Transverse colon (tissue), 4 donors: ENCODE results near the gene SLC27A4.

Experiments
- EP300 ChIP-seq: sonication (generic); formaldehyde crosslinking; IDR thresholded peaks from one replicate; pipeline ENCODE4 v1.6.1; 2017; ENCODE audit warnings: antibody characterized with exemption, low read depth
- POLR2A ChIP-seq: fragments of 450-650 bp; IDR thresholded peaks from one replicate; pipeline ENCODE4 v1.6.1; 2016; ENCODE audit warnings: antibody characterized with exemption, mild to moderate bottlenecking, moderate library complexity
- POLR2AphosphoS5 ChIP-seq, 3 donors: sonication (generic); formaldehyde crosslinking; IDR thresholded peaks; one replicate each; pipeline ENCODE4 v1.6.1; 2016; ENCODE audit warnings: antibody characterized with exemption in 3 of 3
- TF ChIP-seq, protein P1 (sequence below), 5 experiments: fragments of 200-600 bp in 3 of 5; fragments of 450-650 bp in 2 of 5; sonication (generic) in 3 of 5; IDR thresholded peaks; 1 replicate in 2 of 5; 2 replicates in 3 of 5; pipeline ENCODE4 v1.5.1; 2016 to 2017; ENCODE audit warnings: antibody characterized with exemption in 5 of 5, inconsistent platforms in 3 of 5, mild to moderate bottlenecking in 2 of 5, moderate library complexity in 1 of 5

DNA sequence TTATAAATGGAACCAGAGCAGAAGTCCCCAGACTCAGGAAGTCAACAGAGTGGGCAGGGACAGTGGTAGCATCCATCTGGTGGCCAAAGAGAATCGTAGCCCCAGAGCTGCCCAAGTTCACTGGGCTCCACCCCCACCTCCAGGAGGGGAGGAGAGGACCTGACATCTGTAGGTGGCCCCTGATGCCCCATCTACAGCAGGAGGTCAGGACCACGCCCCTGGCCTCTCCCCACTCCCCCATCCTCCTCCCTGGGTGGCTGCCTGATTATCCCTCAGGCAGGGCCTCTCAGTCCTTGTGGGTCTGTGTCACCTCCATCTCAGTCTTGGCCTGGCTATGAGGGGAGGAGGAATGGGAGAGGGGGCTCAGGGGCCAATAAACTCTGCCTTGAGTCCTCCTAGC is 20.5 kb downstream of the SLC27A4 start:
- no peak for TF ChIP-seq POLR2A
- TF ChIP-seq, protein P1, sequence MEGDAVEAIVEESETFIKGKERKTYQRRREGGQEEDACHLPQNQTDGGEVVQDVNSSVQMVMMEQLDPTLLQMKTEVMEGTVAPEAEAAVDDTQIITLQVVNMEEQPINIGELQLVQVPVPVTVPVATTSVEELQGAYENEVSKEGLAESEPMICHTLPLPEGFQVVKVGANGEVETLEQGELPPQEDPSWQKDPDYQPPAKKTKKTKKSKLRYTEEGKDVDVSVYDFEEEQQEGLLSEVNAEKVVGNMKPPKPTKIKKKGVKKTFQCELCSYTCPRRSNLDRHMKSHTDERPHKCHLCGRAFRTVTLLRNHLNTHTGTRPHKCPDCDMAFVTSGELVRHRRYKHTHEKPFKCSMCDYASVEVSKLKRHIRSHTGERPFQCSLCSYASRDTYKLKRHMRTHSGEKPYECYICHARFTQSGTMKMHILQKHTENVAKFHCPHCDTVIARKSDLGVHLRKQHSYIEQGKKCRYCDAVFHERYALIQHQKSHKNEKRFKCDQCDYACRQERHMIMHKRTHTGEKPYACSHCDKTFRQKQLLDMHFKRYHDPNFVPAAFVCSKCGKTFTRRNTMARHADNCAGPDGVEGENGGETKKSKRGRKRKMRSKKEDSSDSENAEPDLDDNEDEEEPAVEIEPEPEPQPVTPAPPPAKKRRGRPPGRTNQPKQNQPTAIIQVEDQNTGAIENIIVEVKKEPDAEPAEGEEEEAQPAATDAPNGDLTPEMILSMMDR (IDR thresholded peaks at IDR 0.05) = no peak
- no peak for TF ChIP-seq POLR2AphosphoS5 (IDR thresholded peaks at IDR 0.05)
- no peak for TF ChIP-seq EP300
